DOHH2 (cell line): ENCODE results near the gene PALS2.

ENCODE experiments used
- CTCF ChIP-seq: fragments of 200-600 bp; sonication (generic); IDR thresholded peaks from one replicate; pipeline ENCODE4 v1.5.1; 2014; ENCODE audit warnings: antibody characterized with exemption, mild to moderate bottlenecking, low read depth, low read length; ENCODE audit not compliant: poor library complexity, severe bottlenecking
- EZH2phosphoT487 ChIP-seq: fragments of 200-600 bp; sonication (generic); IDR thresholded peaks from 2 replicates; pipeline ENCODE4 v1.6.1; 2017; ENCODE audit warnings: borderline replicate concordance, mild to moderate bottlenecking, antibody characterized with exemption, low read length, moderate library complexity, mixed read lengths

DNA sequence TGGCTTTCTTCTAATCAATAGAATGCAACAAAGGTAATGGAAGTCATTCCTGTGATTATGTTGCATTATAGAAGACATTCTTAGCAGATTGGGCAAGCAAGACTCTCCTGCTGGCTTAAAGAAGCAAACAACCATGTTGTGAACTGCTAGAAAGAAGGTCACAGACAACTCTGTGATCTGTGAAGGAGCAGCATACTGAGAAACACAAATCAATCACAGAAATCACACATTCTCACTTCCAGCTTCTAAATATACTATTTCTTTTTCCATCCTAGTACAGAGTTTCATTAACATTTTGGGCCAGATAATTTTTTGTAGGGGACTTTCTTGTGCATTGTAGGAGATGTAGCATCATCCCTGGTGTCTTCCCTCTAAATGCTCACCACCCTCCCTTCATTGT, 28.0 kb upstream of the PALS2 start:
- TF ChIP-seq CTCF, result no peak
- TF ChIP-seq EZH2phosphoT487, result no peak
